Stimulated activated CD4-positive, alpha-beta T cell treated with anti-CD3 and anti-CD28 coated beads, TNF-alpha, amount 100 ng/mL, for 24 hours (primary cell): ENCODE measurements around the gene UBL7.

ENCODE experiments used
- DNase-seq, 3 experiments: peaks; one replicate each; pipeline ENCODE4 v3.0.0-alpha.2; 2020; ENCODE audit warnings: low read depth in 3 of 3

Gene UBL7

GRCh38 chr15:74423431-74424257 lies 37.3 kb downstream of the UBL7 start:
- DNase-seq = no peak

GRCh38 chr15:74422652-74423430 lies 38.1 kb downstream of the UBL7 start:
- no peak for DNase-seq

DNA sequence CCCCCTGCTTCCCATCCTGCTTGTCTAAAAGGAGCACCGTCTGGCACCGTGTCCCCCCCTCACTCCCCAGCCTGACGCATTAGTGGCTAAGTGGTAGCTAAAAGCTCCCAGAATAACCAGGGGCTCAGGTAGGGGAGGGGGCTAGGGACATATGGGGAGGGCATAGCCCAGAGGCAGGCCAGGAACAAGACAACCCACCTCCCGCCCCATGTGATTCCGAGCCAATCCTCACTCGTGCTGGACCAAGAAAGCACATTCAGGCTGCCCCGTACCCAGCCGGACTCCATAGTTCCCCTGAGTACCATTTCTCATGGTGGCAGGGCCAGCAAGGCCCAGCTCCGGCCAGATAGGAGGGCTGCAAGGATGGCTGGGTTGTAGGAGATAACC lies 38.7 kb downstream of the UBL7 start:
- DNase-seq = no peak

DNA sequence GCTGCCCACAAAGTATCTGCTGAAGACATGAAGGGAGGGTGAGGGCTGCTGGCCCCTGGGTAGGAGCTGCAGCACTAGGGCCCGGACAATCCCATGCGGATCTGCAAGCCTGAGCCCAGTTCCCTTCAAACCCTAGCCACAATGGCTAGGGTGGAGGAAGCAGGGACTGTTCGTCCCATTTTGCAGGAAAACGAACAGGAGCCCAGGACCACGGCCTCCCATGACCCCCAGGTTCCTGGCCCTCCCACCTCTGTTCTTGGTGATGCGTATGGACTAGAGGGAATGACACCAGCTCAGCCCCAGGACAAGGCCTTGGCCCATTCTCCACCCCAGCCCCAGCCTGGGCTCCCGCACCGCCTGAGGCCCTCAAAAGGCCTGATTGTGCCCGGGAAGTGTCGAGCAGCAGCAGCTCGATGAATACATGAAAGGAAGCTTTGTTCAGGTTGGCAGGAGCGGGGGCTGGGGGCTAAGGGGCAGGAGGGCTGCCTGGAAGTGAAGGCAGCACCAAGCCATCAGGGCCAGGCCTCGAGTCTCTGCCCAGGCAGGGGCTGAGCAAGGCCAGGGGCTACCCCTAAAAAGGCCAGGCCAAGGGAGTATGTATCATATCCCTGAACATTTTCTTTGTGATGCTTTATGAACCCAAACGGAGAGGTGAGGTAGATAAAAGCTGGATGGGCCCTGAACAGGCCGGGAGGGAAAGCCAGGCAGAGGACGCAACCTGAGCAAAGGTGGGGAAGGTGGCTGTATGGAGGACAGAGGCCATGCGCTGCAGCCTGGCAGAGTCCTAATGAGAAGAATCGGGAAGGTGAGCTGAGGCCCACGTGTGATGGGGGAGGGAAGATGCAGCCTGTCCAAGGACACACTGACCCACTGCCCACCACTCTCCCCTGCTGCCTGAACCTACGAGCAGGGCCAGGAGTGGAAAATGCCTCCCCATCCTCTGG lies 39.4 kb downstream of the UBL7 start:
- DNase-seq = no peak

GRCh38 chr15:74420193-74420905 lies 40.6 kb downstream of the UBL7 start:
- DNase-seq = no peak

DNA sequence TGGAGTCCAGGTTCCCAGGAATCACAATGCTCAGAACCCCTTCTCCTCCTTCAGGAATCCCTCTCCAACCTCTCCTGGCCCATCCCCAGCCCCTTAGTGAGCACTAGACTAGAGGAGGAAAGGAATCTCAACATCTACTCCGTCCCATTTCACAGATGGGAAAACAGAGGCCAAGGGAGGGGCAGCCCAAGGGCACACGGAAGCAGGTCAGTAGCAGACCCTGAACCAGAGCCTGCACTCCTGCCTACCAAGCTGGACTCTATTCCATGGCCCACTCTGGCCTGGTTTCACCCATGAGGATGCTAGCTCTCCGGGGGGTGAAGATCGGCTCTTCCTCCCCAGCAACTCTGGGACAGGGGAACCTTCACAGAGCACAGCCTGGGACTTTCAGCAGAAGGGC lies 41.5 kb downstream of the UBL7 start:
- DNase-seq = no peak

DNA sequence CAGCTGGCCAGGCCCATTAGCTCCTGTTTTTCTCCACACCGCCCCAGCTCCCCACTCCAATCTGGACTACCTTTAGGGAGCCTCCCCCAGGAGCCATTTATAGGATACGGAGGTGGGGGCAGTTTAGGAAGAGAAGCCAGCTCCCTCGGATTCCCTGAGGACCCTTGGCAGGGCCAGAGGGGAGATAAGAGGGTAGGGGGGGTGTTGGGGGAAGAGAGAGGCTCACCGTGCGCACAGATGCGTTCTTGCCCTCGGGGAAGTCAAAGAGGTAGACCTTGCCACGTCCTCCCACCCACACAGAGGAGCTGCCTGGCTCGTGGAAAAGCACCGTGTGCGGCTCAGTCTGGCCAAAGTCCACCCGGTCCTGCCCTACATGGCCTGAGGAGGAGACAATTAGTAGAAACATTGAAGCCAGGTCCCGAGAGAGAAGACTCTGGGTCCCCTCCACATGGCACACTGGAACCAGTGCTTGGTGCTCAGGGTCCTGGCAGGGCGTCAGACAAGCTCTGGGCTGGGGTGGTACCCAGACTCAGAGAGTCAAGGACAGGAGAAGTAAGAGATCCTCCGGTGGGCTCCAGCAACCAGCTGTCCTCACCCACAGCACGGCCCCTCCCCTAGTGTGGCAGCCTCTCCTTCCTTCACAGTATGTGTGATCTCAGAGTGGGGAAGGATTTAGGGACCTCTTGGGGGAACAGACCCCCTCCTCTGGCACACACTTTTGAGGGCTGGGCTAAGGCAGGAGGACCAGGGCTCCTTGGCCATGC lies 42.2 kb downstream of the UBL7 start:
- DNase-seq = no peak

GRCh38 chr15:74417670-74418069 lies 43.3 kb downstream of the UBL7 start:
- no peak for DNase-seq

DNA sequence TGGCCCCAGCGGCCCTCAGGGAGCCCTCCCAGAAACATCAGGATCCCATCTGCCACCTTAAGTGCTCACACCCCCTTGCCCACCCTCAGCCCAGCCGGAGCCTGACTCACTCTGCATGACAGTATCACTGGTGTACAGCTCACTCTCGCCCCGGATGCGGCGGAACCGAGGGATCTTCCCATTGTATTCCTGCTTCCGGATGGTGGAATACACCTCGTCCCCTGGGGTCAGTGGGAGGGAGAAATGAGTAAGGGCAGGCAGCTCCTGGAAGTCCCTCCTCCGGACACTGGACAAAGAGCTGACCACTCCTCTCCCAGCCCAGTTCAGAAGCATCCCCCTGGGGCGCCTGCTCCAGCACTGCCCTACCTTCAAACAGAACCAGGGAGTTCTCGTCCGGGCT lies 43.7 kb downstream of the UBL7 start:
- DNase-seq = no peak

GRCh38 chr15:74415966-74416916 lies 44.7 kb downstream of the UBL7 start:
- DNase-seq = no peak

GRCh38 chr15:74414603-74415338 lies 46.2 kb downstream of the UBL7 start:
- no peak for DNase-seq

DNA sequence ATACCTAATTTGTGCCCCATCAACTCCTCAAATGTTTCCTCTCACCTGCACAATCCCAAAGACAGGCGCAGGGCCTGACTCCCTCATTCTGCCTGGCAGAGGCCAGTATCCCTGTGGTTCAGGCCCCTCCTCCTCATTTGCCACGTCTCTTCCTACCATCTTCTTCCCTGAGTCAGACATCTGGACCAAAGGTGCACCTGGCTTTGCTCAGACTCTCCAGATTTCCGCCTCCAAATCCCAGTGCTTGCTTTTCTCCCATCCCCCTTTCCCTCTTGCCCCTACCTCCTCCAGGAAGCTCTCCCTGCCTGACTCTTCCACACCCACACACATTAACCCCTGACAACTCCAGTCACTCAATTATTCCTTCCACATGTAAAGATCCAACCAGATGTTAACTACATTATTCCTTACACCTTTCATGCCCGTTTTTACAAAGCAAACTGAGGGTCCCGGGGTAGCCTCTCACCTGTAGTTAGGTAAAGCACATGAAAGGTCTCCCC lies 46.8 kb downstream of the UBL7 start:
- DNase-seq = no peak

DNA sequence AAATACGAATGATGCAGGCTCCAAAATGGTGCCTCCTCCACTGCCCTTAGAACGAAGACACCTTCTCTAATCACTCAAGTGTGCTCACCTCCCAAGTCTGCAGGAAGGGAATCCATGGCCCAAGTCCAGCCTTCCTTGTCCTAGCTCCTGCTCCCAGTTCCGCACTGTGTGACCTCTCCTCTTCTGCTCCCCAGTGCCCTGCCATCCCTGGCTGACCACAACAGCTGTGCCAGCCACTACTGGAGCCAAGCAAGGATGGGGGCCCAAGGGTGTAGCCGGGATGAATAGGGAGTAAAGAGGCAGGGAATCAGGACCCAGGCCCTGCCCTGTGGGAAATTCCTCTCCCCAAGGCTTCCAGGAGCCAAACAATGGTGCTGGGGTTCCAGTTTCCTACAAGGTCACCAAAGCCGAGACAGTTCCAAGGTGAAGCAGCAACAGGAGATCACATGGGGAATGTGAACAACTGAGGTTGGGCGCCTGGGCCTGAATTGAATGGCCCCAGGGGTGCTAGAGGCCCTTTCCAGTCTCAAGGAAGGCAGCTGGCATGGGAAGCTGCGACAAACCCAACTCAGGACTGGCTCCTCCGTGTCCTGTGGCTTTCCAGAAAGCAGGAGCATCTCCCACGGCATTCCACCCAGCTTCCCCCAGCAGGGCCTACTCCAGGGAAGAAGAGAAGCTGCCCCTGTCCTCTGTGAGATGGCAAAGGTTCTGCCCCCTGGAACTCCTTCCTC lies 47.4 kb downstream of the UBL7 start:
- DNase-seq = no peak

DNA sequence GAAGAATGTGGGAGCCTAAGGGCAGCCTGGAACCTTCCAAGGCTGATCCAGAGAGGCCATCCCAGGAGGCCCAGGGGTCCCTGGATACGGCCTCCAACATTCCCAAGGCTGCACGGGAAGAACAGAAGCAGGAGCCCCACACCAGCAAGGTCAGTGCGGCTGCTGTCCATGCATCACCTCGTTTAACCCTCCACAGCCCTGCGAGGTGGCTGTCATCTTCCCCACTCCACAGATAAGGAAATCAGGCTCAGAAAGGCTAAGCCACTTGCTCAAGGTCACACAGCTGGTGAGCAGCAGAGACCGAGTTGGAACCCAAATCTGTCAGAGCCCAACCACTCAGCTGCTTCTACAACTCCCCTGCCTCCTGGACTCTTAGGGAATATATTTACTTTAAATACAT lies 48.8 kb downstream of the UBL7 start:
- no peak for DNase-seq

- no peak for DNase-seq
These were observed 49.3 kb downstream of the UBL7 start for GRCh38 chr15:74411686-74412085.

GRCh38 chr15:74410502-74410901 lies 50.5 kb downstream of the UBL7 start:
- no peak for DNase-seq

DNA sequence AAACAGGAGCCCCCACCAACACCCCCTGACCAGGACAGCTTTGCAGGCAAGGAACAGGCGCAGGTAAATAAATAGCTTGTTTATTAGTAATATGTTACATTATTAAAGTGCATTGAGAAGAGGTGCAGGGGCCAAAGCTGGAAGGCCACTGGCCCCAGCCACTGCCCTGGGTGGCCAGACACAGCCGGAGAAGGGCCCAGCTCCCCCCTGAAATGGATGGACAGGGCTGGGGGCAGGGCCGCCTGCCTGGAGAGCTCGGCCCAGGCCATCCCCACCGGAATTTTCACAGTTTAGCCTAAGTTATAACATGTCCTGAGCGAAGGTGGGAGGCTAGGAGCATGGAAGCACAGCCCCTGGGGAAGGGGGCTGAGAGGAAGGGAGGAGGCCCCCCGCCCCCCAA lies 51.7 kb downstream of the UBL7 start:
- no peak for DNase-seq

- no peak for DNase-seq
These were observed 52.1 kb downstream of the UBL7 start for GRCh38 chr15:74408815-74409214.
